GM19099 (cell line): ENCODE measurements around the gene DCC.

ENCODE experiments used
- POLR2A ChIP-seq: IDR thresholded peaks from 3 replicates; pipeline ENCODE4 v1.6.1; 2011; ENCODE audit warnings: low read depth; ENCODE audit not compliant: insufficient read length; ENCODE audit errors: extremely low read depth

DCC gene

DNA sequence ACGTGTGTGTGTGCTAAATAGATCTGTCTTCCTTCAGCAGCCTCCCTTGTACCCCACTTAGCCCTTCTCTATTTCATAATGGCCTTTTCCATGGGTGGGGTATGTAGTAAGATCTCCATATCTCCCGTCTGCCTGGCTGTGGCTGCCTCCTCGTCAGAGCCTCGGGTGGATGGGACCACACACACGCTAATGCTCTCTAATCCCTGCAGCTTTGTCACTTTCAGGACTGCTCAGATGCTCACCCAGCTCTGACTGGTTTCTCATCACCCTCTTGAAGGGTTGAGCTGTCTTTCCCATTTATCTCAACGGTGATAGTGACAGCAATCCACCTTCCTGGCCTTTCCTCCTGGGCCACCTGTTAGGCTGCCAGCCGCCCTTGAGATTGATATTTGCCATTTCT lies 95.3 kb downstream of the DCC start:
- no peak for TF ChIP-seq POLR2A

DNA sequence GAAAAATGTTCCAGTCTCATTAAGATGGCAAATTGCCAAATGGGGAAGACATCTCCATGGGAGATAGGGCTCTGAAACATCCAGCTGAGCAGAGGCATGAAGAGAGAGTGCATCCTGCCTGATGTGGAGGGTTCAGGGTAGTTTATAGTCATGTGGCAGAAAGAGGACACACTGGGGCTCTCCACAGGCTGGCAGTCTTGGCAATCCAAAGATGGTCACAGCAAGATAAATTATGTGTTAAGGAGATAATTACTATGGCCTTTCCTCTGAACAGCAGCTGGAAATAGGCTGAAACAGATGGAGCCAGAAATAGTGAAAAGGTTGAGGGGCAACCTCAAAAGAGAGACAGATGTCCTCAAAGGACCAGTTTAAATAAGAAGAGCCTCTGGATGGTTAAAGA lies 97.2 kb downstream of the DCC start:
- TF ChIP-seq POLR2A, result no peak

DNA sequence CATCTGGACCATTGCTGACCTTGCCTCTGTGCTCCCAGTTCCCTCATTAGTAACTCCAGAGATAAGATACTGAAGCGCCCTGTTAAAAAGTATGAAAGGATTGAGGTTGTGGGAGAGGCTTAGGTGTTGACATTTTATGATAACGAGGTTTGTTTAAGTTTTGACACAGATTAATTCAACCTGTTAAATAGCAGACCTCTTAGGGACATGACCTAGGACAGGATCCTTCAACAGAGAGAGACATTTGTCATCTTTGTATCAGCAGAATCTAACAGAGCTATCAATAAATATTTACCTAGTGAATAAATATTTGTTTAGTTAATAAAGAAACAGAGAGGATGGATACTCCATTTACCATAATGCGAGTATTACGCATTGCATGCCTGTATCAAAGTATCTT lies 99.5 kb downstream of the DCC start:
- TF ChIP-seq POLR2A, result no peak

DNA sequence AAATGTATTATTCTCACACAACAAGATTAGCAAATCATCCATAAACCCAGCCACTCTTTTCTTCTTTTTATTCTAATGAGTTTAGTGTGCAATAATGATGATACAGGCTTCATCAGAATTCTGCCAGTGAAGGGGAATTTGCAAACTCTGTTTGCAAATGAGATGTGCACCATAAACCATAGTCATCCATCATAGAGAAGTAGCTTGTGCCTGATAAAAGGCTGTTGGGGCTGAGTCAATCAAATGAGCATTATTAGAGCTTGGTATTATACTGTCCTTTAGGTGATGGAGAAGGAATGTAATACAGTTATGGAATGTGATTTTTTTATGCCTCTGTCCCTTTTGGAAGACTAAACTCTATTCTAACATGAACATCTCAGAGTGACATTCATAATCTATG lies 101.8 kb downstream of the DCC start:
- no peak for TF ChIP-seq POLR2A

DNA sequence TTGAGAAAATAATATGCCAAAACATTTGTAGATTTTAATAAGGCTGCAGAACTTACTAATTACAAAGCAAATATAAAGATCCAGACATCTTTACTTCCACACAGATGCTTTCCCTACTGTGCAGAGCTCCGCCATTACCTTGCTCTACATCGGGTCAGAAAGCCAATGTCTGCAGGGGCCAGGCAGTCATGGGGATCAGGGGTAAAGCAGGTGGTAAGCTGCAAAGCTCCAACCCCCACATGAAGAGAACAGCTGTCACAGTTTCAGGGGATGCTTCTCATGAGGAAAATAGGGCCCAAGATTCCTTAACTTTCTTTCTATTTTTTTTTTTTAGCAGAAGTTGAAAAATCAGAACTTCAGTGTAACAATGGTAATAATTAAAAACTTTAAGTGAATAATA lies 102.7 kb downstream of the DCC start:
- no peak for TF ChIP-seq POLR2A

DNA sequence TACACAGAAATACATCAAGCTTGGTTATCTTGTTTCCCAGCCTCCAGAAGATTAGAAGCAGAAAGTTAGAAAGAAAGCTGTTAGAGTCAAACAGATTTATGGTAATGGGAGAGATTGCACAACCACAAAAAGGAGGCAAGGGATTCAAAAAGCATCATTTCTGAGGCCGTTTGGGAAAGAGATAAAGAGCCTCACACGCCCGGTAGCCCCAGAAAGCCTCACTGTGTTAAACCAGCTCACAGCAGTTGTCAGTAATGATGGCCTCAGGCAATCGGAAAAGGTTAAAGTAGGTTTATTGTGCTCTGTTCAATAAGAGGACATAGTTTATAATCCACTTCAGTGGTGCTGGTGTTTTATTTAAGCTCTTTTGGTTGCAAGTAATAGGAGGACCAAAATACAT lies 111.3 kb downstream of the DCC start:
- TF ChIP-seq POLR2A, result no peak

DNA sequence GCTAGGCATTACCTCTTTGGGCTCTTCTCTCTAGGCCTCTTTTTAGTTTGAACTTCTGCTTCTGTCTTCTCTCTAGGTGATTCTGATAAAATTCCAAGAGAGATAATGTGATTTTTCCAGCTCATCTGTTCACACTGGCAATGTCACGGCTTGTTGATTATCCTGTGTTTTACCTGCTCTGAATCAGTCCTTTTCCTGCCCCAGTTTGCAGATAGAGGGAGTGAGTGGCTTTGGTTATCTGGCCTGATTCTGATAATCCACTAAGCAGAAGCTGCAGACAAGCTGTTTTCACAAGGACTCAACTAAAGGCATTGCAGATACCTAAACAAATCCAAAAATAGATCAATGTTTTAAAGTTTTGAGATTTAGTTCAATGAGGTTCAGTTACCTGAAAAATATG lies 111.9 kb downstream of the DCC start:
- no peak for TF ChIP-seq POLR2A

DNA sequence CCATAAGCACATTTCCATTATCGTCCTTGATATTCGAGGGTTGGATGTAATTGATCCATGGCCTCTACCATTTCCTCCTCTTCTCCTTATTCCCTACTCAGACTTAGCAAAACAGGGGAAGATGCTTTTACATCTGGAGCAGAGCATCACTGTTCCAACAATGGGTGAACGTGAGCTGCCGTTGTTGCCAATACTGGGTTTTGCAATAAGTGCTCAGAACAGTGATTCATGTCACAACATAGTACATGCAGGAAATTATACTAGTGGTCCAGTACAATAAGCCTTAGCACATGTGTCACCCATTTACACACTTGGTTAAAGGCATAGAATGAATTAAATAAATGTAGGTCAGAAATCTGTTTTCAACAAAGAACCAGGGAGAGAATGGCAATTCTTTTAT lies 112.4 kb downstream of the DCC start:
- TF ChIP-seq POLR2A, result no peak

DNA sequence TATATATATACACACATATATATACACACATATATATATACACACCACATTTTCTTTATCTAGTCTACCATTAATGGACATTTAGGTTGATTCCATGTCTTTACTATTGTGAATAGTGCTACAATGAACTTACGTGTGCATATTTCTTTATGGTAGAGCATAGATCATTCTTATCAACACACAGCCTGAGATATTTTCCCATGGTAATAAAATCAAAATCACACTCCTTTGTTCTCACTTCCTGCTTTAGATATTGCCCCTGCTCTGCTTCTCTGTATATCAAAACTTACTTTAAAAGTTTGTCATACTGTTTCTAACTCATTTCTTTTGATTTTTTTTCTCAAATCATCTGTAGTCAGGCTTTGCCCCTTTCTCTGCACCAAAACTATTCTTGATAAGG lies 119.9 kb downstream of the DCC start:
- no peak for TF ChIP-seq POLR2A

DNA sequence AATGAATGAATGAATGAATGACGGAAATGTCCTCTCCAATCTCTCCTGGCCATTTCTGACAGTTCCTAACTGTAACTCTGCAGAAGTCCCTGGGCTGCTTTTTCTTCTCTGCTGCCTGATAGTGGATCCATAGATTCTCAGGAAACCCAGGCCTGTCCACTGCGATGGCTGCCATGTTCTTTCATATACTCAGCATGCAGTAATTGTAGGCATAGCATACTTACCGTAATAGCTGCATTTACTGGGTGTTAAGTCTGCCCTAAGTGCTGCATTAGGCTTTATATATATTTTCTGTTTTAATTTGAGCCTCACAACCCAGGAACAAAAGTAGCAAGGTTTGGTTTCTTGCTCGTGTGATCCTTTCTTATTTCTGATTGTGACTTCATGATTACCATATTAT lies 122.9 kb downstream of the DCC start:
- no peak for TF ChIP-seq POLR2A

DNA sequence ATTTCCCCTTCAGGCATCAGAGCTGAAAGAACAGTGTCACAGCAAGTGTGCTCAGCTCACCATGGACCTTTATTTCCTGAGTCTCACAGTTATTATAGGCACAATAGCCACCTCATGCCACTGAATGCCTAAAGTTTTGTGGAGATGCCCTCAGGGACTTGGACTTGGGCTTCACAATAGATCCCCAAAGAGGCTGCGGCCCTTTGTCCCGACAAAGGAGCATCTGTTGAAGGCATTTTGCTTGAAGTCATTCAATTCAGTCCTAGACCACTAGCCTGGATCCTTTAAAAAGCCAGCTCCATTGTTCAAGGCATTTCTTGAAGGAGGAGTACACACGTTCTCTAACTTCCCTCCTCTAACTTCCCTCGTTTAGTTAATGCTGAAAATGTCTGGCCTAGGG lies 125.4 kb downstream of the DCC start:
- TF ChIP-seq POLR2A, result no peak

DNA sequence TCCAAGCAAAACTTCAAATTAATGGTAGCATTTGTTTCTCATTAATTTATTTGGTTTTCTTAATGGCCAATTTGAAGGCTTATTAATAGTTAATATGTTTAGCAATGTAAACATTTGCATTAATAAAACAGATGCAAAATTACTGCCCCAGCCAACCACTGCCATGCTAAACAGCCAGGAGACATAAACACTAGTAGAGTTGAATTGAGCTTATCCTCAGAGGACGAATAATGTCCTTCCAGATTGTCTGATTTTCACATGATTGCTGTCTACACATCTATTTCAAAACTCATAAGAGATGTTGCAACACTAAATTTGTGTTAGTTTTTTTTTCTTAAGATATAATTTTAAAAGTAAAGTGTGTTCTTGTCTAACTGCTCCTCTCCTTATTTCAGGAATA lies 128.5 kb downstream of the DCC start:
- TF ChIP-seq POLR2A, result no peak

DNA sequence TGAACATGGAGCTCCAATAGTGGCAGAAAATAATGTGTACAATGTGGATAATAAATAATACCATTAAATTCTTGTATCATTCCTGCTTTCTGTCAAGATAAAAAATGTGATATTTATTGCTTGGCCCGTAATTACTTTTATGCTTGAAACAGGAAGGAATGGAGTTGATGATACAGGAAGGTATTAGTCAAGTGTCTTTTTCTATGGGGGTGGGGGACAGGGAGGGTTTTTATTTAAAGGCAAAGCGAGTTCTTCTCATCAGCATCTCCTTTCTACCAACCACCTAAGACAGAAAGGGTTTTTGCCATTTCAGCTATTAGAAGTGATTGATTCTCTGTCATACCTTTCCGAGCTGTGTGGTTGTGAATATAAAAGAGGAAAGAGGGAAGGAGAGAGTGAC lies 135.3 kb downstream of the DCC start:
- no peak for TF ChIP-seq POLR2A

DNA sequence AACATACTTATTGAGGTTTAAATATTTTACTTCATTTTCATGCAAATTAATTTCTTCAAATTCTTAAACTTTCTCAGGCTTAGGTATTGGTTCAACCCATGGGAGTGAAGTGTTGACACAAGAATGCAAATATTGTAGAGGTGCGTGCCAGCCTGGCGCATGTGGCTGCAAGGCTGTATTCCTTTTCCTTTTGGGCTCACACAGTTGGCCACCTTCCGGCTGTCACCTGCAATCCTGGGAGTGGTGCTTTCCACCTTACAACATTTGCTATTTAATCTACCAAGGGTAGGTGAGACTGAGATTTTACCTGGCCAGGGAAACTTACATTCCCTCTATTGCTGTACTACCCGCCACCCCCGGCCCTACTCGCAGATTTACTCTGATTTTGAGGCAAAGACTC lies 141.1 kb downstream of the DCC start:
- TF ChIP-seq POLR2A, result no peak

DNA sequence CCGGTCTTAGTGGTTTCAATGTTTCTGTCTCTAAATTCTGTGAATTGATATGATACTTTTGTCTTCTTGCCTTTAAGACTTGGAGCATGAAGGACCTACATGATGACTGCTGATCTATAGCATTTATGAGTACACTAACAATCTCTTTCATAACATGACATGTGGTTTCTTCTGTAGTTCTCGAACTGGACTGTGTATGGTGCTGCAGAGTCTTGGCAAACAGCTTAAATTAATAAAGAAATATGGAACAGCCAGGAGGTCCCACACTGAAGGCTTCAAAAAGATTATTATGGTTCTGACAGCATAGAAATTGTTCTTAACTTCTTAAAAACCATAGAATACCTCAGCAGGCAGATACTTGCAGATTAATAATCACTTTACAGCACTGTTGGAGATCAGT lies 145.0 kb downstream of the DCC start:
- TF ChIP-seq POLR2A, result no peak

DNA sequence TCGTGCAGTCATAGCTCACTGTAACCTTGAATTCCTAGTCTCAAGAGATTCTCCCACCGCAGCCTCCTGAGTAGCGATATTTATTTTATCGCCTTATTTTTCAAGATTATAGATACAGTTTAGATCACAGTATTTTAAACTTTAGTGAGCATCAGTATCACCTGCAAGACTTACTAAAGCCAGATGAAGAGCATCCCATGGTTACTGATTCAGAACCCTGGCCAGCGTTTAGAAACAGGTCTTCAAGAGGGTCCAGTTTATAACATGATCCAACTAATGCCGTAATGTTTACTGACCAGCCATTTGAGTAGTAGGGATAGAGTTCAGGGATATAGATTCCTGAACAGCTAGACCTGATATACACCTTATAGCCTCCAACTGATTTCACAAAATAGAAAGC lies 146.1 kb downstream of the DCC start:
- TF ChIP-seq POLR2A, result no peak

DNA sequence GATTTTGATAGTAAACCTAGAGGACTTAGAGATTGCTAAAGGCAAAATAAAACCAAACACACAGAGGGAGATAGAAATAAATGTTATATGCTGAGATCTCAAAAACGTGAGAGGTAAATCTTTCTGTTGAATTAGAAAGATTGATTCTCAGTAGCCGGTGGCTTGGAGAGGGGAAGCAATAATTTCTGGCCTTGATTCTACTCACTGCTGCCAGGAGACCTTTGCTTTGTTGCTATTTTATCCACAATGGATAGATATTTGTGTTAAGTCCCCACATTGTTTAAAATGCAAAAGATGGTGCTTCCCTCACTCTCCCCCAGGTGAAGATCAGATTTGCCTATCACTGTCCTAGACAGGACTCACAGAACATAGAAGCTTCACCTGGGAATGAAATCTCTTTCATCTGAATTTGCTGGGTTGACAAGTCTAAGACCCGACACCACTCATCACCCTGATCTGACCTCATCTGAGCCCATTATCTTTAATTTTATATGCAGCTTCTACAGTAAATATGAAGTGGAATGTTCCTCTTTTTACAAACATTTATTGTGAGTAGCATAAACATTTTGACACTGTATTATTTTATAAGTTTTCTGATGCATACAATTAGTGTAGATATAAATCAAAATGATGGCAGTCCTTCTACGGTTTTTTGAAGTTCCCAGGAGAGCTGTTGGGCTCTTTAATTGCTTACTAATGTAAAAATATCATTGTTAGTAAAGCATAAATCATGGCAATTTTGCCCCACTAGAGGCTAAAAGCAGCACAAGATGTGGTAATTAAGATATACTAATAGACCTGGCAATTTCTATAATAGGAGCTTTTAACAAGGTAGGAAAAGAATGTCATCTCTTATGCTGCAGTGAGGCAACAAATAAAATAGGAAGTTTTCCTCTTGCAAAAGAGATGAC lies 149.7 kb downstream of the DCC start:
- TF ChIP-seq POLR2A, result no peak
